Myocyte (in vitro differentiated cells): ENCODE results near the gene GMDS. TPM values are rescaled to one million over a fixed set of nuclear protein-coding genes. Genes with fewer than 3 reads are reported as not detected.
A peak's percentile ranks its signal among the peaks of the same experiment; 100 is the strongest.

Source experiments
- DNase-seq: peaks from one replicate; pipeline ENCODE4 v3.0.0-alpha.2; 2012; ENCODE audit warnings: low read depth
- total RNA-seq: library from RNA; depleted of rRNA; stranded (reverse); fragments of >200 nt; gene quantifications from 2 replicates; pipeline ENCODE4 v1.2.3, GENCODE V29; 2014

Gene GMDS
- total RNA-seq, 1 donor from 2014 or later: 9.3 TPM

GRCh38 chr6:2044192-2044591 is 201.2 kb downstream of the GMDS start:
- no peak for DNase-seq

DNA sequence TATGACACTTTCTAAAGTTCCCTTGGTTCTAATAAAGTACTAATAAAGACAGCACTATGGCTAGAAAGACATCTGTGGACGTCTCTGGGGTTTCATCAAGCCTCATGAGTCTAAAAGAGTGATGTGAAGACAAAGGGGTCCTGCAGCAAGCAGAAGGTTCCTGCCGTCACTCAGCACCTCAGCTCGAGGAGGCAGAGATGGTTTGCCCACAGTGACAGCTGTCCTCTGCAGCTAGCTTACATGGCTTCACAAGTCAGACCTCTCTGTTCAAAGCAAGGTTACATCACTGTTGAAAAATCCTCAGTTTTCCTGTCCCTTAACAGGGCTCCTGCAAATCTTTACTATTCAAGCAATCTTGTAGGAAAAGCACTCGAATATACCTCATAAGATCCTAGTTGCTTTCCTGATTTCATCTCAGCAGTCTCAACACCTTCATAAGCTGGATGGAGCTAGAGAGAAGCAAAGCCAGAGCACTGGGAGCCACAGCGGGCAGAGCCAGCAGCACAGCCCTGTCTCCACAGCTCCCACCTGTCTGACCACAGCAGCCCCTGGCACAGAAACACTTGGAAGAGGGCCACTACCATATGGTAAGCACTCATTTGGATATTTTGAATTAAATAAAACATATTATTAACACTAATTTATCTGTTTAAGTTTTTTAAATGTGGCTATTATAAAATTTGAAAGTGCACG is 202.3 kb downstream of the GMDS start:
- peak; percentile 92 for DNase-seq

DNA sequence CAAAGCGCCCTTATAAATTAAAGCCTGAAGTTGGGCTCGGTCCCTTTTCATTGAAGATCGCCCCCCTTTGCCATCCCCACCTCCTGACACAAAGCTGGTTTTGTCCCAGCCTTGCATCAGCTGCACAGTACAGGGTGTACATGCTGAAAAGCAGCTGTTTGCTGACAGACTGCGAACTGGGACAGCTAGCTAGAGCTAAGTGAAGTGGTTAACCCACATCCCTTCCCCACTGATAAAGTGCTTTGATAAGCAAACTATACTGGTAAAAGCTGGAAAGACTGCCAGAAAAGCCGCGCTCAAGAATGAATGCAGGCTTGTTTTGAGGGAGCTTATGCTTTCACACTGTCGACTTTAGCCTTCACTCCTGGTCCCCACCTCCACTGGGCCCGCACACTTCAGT is 207.3 kb downstream of the GMDS start:
- peak; percentile 54 for DNase-seq

DNA sequence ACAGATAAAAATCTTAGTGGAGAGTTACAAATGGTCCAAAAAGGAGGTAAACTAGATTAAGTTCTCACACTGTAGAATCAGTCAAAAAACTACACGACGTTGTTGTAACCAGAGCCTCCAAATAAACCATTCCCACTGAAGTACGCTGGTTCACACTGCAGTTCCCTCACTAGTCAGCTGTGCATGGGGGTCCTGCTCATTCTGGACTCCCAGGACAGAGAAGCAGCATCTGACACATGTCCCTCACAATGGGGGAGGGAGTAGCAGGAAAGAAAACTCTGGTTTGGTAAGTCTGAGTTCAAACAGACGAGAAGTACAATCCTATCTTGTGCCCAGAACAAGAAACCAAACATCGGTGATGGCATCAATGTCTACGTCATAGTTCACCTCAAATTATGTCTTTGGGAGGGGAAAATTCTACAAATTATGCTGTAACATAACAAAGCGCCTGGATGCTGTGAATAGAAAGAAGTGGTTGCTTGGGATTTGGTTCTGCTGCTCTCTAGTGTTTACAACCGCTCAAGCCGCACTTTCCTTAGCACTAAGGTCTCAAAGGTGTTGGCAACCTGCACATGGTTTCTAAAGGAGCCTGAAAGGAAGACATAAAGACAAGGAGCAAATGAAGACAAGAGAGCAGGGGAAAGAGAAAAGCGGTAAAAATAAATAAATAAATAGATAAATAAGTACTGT is 208.0 kb downstream of the GMDS start:
- DNase-seq: peak; percentile 12

- no peak for DNase-seq
Observed at GRCh38 chr6:2036710-2037023, 208.7 kb downstream of the GMDS start.

GRCh38 chr6:2035826-2036709 is 209.3 kb downstream of the GMDS start:
- no peak for DNase-seq

- DNase-seq: no peak
Observed at GRCh38 chr6:2035046-2035445, 210.4 kb downstream of the GMDS start.

GRCh38 chr6:2034256-2034655 is 211.1 kb downstream of the GMDS start:
- DNase-seq: no peak

GRCh38 chr6:2033544-2033943 is 211.9 kb downstream of the GMDS start:
- no peak for DNase-seq

DNA sequence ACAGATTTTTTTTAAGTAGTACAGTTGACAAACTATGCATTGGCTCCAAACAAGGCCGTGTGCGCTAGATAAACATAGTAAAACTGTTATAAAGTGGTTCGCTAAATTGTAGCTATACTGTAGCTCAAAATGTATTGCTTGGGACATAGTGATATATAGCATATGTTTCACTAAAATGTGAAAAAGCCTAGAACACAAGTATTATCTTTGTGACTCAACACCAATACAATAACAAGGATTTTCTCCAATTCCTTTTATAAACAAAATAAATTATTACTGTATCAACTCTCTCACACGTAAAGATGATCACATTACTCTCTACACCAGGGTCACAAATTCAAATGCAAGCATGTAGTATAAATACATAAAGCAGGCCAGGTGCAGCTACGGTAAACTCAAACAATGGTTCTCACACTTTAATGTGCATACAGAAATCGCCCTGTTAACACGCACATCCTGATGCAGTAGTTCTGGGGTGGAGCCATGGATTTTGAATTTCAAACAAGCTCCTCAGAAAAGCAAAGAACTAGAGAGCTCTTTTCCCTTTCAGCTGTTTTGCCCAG is 214.6 kb downstream of the GMDS start:
- DNase-seq: no peak

DNA sequence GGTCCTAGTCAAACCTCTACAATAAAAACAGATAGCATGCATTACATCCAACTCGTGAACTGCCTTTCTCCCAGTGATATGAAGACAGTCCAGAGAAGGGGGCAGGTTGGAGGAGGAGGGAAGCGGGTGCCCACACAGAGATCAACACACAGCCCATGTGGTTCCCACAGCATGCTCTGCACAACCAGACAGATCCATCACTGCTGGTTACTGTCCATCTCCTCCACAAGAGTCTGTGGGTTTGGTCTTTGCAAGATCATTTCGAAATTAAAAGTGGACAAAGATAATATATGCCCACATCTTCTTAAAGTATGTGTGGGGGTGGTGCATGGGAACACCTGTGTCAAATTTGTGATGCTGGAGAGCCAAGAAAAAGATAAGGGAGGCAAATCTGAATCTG is 215.5 kb downstream of the GMDS start:
- no peak for DNase-seq

GRCh38 chr6:2029130-2029794 is 216.1 kb downstream of the GMDS start:
- DNase-seq: no peak

DNA sequence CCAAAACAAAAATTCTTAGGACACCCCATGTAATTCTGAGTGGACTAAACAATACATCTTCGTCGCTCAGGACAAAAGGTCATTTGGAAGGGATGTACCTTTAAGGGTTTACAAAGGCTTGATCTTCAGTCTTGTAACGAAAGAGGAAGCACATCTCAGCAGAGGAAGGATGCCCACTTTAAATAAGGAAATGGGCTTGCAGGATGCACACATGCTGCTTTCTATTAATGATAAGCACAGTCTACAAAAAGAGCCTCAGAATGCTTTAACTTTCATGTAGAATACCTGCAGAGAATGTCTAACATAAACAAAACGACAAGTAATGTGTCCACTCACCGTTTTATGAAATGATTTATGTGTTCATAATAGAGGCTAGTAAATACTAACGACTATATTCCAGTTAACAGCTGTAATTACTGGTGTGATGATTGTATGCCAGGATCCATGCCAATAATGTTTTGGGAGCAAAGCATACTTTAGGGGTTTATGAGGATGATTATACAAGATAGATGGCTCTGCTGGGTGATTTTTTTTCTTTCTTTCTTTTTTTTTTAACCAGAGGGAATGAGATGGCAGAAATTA is 216.9 kb downstream of the GMDS start:
- no peak for DNase-seq

DNA sequence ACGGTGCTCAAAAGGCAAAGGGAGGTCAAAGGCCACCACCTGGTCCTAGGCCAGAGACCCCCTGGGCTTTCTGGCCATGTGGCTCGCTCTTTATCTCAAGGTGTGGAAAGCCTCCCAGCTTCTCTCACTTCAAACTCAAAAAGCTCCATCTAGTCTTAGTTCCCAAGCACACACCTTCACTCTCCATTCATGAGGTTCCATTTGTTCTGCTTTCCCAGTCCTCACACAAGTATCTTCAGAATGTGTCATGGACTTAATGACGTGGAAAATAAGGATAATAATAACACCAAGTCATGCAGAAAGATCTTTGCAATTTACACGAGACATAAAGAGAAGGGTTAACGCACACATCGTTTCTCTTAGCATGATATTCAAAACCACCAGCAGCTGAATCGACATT is 219.3 kb downstream of the GMDS start:
- DNase-seq: no peak

- peak; percentile 96 for DNase-seq
Observed at GRCh38 chr6:2021713-2022125, 223.7 kb downstream of the GMDS start.

DNA sequence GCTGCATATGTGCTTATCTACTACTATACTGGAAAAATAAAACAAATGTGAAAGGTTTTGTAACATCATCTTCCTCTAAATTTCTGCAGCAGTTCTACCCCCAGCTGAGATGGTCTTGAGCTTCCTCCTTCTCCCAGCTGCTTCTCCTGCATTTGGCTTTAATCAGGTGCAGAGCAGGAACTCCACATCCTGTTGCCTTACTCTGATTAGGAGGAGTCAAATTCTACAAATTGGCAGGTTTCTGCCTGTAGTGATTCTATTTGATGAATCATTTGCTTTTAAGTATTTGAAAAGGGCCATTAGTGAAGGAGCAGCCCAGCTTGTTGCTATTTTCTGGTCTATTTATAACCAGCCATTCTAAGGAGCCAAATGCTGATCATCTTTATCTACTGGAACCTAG is 224.5 kb downstream of the GMDS start:
- peak; percentile 34 for DNase-seq

GRCh38 chr6:2019051-2019450 is 226.4 kb downstream of the GMDS start:
- DNase-seq: no peak

- no peak for DNase-seq
Observed at GRCh38 chr6:2016040-2016439, 229.4 kb downstream of the GMDS start.

DNA sequence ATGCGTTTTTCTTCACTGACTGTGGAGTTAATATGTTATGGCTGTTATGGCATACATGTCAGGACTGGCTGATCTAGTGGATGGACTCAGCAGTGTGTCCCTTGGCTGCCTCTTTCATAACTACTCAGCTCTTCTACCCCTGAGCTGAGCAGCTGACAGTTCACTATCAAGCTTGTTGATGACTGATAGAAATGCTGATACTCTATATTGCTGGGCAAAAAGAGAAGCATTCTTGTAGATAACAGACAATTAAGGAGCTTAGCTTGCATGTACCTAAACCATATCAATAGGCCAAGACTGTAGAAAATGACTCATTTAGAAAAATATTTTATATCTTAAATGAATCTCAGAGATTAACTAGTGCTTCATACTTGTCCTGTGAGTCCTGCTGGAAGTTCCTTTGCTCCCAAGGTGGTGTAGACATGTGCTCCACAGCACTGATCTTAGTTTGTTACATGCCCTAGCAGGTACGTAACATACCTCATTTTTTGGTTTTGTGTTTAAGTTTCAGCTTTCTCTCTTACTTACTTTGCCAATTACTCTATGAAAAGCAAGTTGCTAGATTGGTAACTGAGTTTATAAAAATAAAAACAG is 236.9 kb downstream of the GMDS start:
- DNase-seq: no peak

DNA sequence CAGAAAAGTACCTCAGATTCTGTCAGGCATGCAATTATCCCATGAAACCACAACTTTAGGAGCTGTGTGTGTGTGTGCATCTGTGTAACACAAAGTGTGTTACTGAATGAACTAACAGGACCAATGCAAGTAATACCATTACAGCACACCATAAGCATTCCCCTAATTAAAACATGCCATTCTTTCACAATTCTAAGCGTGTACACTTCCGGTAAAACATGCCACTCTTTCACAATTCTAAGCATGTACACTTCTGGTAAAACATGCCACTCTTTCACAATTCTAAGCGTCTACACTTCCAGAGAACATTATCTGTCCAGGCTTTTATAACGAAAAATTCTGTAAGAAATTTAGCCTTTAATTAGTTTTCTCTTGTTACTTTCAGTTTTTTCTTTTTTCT is 238.2 kb downstream of the GMDS start:
- no peak for DNase-seq

GRCh38 chr6:2004888-2005287 is 240.5 kb downstream of the GMDS start:
- no peak for DNase-seq
